Stimulated activated CD4-positive, alpha-beta T cell treated with anti-CD3 and anti-CD28 coated beads, Interleukin-15, amount 100 ng/mL, for 24 hours (primary cell): ENCODE data around the gene SSB.
"Not testable (repeated sequence)": the region's sequence is repeated elsewhere in the genome, so short reads cannot be mapped to it uniquely, and the experiment has no call there.

ENCODE experiments used
- DNase-seq: peaks from one replicate; pipeline ENCODE4 v3.0.0-alpha.2; 2020

SSB gene

DNA sequence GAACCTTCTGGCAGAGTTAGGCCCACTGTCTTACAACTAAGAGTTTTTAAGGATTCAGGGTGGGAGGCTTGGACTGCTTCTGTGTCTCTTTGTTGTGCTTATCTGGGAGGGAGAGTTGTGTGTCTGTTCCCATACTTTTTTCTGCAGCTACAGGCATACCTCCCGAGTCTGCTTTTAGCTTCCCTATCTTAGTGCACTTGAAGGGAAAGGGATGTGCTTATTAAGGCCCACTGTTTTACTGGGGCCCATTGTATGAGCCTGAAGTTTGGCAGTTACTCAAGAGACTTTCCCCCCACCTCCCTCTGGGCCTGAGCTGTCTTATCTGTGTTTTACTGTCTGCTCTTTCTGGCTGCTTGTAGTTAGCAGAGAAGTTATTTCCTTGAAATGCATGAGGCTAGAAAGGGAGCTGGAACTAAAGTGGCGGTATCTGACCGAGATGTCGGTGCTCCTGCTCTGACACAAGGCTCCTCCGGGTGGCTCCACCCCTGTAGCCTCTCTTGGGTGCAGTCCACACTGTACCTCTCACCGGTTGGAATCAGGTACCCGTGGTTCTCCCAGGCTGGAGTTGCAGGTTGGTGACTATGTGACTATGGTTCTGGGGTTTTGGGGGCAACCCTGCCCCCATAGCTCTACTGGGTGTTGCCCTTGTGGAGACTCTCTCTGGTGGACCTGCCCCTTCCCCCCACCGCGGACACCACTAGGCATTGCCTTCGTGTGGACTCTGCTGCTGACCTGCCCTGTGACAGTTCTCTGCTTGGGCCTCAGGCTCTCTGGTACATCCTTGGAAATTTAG, 41.5 kb downstream of the SSB start:
- DNase-seq = no peak

DNA sequence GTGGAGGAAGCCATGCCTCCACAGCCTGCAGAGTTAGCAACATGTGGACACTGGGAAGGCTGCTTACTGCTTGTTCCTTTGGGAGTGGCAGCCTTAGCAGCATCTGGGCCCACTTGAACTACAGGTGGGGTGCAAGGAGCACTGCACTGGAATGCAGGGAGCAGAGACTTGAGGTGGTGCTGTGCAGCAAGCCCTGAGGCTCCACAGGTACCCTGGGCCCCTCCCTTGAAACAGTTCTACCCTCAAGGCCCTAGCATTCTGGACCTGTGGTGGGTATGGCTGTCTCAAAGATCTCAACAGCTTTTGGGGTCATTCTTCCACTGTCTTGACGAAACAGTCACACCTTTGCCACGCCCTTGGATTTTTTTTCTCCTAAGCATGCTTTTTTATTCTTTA, 42.1 kb downstream of the SSB start:
- DNase-seq = no peak

DNA sequence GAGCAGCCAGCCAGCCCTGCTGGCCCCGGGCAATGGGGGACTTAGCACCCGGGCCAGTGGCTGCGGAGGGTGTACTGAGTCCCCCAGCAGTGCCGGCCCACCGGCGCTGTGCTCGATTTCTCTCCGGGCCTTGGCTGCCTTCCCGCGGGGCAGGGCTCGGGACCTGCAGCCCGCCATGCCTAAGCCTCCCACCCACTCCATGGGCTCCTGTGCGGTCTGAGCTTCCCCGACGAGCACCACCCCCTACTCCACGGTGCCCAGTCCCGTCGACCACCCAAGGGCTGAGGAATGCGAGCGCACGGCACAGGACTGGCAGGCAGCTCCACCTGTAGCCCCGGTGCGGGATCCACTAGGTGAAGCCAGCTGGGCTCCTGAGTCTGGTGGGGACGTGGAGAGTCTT, 43.0 kb downstream of the SSB start:
- not testable (repeated sequence) for DNase-seq

GRCh38 chr2:169845016-169845415, 46.3 kb downstream of the SSB start:
- DNase-seq = no peak

- DNase-seq = not testable (repeated sequence)
Measured at GRCh38 chr2:169848959-169849693, 50.5 kb downstream of the SSB start.

DNA sequence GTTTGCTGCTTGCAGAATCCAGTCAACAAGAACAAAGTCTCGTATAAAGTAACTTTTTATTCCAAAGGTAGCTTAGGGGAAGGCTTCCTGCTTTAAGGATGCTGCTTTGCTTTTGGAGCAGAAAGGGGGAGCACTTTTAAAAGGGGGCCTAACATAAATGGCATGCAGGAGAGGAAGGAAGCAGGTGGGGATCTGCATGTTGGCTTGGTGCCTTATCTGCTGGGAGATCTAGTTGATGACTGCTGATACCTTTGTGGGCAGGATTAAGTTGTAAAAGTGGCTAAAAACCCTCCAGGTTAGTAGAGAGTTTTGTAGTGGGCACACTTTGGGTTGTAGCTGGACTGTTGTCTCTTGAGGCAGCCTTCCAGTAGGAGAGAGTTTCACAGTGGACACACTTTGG, 51.0 kb downstream of the SSB start:
- DNase-seq = no peak

GRCh38 chr2:169853041-169853668, 54.5 kb downstream of the SSB start:
- no peak for DNase-seq

DNA sequence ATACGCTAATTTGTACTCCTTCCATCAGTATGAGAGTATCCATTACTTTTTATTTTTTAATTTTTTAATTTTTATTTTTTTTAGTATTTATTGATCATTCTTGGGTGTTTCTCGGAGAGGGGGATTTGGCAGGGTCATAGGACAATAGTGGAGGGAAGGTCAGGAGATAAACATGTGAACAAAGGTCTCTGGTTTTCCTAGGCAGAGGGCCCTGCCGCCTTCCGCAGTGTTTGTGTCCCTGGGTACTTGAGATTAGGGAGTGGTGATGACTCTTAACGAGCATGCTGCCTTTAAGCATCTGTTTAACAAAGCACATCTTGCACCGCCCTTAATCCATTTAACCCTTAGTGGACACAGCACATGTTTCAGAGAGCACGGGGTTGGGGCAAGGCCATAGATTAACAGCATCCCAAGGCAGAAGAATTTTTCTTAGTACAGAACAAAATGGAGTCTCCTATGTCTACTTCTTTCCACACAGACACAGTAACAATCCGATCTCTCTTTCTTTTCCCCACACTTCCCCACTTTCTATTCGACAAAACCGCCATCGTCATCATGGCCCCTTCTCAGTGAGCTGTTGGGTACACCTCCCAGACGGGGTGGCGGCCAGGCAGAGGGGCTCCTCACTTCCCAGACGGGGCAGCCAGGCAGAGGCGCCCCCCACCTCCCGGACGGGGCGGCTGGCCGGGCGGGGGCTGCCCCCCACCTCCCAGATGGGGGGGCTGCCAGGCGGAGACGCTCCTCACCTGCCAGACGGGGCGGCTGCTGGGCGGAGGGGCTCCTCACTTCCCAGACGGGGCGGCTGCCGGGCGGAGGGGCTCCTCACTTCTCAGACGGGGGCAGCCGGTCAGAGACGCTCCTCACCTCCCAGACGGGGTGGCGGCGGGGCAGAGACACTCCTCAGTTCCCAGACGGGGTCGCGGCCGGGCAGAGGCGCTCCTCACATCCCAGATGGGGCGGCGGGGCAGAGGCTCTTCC, 56.9 kb downstream of the SSB start:
- not testable (repeated sequence) for DNase-seq

- no peak for DNase-seq
Measured at GRCh38 chr2:169859423-169859822, 60.8 kb downstream of the SSB start.

GRCh38 chr2:169860149-169860548, 61.5 kb downstream of the SSB start:
- DNase-seq = no peak
